GM18526 (cell line): ENCODE results near the gene DPT.

ENCODE experiments used
- POLR2A ChIP-seq: IDR thresholded peaks from 3 replicates; pipeline ENCODE4 v1.6.1; 2011; ENCODE audit not compliant: insufficient read length; ENCODE audit errors: extremely low read depth

DPT gene

GRCh38 chr1:168719306-168720111 lies 9.5 kb downstream of the DPT start:
- TF ChIP-seq POLR2A, result no peak

DNA sequence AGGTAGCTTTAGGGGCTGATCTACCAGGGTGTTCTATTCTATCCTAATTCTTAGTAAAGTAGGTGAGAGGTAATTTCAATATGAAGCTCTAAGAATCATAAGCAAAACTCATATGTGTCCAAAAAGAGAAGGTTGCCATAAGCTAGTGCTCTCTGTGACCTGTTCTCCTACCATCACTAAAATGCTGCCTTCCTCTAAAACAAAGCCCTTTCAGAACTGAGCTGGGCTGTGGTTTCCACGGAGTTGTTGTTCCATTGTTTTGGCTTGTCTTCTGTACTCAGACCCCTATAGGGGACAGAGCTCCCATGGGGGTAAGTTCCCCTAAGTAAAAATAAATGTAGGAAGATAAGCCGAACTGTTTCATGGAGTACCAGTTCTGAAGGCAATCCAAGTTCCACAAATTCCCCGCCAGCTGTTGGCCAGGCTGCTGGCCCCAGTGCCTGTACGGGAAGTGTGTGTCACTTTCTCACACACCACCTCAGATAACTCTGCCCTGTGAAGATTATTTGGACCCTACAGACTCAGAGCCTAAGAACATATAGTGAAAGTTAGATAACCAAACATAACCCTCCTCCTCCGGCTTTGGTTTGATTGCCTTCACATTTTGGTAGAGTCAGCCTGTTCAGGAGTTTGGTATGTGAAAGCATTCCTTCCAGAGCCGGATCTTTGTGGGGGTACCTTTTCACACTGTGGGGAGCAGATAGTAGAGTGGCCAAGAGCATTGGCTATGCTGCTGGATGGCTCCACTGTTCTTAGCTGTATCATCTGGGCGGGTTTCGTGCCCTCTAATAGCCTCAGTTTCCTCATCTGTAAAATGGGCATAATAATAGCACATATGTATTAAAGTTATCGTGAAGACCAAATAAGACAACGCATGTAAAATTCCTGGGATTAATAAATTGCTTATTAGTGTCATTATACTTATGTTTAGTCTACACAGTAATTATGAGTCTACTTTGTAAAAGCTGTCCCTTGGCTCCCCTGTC lies 10.8 kb downstream of the DPT start:
- TF ChIP-seq POLR2A, result no peak

DNA sequence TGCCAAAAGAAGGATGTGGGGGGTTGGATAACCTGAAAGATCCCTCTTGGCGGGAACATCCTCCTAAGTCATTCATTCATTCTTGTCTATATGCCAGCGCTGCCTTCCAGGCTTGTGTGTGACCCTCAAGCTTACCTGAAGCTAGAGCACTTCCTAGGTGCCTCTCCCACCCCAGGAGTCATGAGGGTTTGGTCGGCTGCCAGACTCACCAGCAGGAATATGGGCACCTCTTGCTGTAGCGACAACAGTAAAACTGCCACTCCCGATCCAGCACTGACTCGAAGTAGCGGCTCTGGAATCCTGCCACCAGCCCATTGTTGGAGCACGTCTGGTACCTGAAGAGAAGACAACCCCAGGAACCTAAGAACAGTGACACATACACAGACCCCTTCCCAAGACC lies 15.0 kb downstream of the DPT start:
- no peak for TF ChIP-seq POLR2A

DNA sequence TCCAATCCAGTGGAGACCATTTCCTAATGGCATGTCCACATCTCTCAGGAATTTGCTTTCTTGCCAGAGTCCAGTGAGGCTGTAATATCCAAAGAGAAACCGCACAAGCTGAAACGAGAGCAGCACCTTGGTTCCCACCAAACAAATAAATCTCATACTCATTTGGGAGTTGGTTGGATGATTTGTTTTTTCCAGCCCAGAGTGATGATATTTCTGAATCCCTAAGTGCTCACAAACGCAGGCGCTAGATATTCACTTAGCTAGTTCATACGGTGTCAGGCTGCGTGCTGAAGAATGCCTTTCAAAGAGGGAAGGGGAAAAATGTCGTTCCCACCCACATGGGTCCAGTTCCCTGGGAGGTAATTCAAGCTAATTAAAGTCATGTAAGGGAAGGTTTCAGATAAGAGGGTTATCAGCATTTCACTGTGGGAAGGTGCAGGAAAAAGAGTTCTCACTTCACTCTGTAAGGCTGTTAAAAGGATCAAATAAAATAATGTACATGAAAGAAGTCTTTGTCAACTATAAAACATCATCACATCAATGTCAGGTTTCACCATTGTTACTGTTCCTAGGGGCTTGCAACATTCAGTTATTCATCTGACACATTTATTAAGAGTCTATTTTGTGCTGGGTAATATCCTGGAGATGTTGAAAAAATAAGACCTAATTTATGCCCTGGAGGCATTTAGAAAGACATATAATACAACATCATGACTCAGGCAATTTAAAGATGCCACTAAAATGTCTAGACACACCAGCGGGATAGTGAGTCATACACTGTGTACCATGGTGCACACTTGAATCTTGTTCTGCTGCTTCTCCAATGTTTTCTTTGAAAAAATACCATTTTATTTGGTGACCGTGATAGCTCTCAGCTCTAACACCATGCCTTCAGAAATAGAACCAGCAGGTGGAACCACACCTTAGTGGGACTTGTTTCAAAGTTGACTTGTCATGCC lies 19.3 kb downstream of the DPT start:
- no peak for TF ChIP-seq POLR2A

DNA sequence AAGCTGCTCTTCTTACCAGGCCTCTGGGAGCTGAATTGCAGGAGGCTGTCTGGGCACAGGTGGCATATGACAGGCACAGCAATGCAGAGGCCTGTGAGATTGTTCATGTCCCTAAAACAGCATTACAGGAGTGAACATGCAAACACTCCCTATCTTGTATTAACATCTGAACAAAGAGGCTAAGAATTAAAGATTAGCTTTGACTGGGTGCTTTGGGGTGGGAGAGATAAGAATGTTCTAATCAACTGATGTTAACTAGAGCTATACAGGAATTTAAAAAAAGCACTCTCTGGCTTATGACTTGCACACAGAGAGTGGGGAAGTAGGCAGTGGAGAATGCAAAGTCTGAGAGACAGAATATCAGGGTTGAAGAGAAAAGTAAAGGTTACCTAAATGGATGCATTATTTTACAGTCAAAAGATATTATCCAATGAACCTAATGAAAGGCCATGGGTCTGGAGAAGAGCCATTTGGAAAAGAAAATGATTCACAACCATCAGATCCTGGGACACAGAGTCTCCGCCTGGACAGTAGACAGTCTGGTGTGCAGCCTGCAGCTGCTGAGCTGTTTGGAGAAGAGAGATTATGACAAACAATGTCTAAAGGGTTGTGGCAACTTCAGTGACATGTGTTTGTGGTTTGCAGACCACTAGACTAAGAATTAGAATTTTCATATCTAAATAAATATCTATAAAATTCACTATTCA lies 20.2 kb downstream of the DPT start:
- TF ChIP-seq POLR2A, result no peak

GRCh38 chr1:168706391-168706992 lies 22.5 kb downstream of the DPT start:
- no peak for TF ChIP-seq POLR2A

DNA sequence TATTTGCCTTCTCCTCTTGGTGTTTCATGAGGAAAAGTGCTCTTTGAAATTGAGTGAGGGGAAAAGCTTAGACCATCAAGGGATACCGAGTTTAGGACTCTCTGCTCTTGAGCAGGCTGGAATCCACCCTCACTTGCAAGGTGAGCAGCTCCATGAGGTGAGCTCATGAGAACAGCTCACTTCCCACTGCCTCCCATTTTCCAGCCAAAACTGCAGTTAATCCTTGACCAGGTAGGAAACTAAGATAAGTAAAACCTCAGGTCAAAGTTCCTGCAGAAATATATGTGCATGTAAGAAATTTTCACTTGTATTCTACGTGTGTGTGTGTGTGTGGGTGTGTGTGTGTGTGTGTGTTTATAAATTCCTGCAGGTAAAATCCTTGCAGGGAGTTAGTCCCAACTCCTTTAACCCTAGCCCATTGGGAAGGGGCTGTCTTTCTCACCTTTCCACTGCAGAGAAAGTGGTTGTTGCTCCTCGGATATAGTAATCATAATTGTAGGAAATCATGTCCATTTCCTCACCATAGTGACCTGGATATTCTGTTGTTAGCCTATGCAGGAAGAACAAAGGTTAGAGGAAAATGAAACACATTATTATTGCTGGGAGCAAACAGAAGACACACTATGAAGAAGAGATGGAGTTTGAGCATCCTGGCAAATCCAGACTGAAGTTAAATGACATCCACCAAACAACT lies 28.3 kb downstream of the DPT start:
- no peak for TF ChIP-seq POLR2A

DNA sequence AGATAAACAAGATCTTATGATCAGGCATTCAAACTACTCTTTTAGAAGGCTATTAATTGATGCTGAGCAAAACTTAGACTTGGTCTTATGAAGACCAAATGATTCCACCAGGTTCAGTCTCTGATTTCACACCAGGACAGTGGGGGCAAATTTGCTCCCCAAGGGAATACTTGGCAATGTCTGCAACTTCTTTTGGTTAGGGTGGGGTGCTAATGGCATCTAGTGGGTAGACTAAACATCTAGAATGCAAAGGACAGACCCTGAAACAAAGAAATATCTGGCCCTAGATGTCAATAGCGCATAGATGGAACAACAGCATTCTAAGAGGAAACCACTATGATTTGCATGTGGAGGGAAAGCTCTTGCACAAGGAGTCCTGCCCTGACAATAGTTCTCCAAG lies 30.6 kb downstream of the DPT start:
- TF ChIP-seq POLR2A, result no peak

DNA sequence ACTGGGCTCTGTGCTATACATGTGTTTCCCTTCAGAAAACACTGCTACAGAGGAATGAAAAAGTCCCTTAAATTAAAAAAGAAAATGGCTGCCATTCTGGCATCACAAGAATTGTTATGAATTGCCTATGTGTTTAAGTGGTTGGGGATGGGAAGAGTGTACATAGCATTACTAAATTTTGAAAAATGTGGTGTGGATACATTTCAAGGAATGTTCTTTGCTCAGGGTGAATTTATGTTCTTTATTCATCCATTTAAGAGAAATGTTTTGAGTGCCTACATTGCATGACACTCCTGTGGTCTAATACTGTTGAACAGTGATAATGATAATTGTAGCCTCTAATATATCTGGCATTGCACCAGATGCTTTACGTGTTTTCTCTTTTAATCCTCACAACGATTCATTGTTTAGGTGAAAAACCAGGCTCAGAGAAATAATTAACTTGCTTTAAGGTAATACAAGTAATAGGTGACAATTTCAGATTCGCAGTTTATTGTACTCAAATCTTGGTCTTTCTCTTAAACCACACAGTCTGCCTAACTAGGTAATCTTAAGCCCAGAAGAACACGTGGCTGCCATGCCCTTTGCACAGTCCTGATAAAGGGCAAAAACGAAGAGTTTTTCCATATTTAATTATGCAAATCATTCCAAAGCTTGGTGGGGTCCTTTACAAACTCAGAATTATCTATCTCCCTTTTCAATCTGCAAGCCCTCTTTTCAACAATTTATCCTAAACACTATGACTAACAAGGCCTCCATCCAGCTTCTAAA lies 31.5 kb downstream of the DPT start:
- TF ChIP-seq POLR2A, result no peak

DNA sequence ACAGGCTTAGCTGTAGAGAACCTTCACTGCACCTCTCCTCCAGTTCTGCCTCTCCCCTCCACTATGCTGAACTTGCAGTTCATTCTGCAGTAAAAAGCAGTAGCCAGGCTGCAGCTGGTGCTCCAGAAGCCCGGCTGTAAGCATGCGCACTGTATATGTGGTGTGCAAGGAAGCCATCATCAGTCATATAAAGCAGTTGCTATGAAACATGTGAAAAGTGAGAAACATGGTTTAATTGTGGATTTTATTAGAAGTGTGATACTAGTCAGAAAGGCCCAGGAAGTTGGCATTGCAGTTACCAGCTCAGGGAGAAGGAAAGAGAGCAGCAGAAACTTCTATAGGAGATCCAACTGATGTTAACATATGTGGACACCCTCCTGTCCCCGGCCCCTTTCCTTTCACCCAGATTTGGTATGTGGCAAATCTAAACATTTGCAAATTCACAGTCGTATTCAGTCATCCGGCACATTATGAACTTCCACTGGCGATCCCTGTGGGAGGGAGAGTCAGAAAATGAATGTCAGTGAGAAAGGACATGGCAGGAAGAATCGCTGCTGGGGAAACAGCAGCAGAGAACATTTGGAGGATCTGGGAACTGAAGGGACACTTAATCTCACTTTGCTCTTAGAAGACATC lies 32.8 kb downstream of the DPT start:
- no peak for TF ChIP-seq POLR2A

GRCh38 chr1:168693872-168694238 lies 35.2 kb downstream of the DPT start:
- TF ChIP-seq POLR2A, result no peak

DNA sequence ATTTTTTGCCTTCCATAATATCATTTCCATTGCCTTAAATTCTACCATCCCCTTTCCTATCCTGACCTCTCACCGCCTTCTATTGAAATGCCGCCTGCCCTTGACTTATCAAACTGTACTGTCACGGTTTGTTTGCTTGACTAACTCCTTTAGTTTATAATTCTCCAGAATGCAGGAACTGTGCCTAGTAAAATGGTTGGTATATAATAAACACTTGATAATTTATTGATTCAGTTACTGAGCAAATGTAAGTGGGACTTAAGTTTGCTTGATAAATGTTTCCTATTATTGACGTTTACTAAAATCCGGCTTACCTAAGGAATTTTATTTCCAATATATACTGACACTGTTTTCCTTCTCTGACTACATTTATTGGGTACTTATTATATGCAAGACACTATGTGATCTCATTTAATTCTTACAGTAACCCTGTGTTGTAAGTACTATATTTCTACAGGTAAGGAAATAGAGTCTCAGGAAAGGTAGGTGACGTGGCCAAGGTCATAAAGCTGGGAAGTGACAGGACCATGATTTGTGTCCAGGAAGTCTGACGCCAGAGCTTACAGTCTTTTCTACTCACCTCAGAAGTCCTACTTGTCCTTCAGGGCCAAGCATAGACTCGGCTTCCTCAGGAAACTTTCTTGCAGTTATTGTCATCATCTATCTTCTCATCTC lies 35.7 kb downstream of the DPT start:
- TF ChIP-seq POLR2A, result no peak
